ENCODE measurements around the gene TNIK.
"Not testable (repeated sequence)": the region's sequence is repeated elsewhere in the genome, so short reads cannot be mapped to it uniquely, and the experiment has no call there.

Gene TNIK

DNA sequence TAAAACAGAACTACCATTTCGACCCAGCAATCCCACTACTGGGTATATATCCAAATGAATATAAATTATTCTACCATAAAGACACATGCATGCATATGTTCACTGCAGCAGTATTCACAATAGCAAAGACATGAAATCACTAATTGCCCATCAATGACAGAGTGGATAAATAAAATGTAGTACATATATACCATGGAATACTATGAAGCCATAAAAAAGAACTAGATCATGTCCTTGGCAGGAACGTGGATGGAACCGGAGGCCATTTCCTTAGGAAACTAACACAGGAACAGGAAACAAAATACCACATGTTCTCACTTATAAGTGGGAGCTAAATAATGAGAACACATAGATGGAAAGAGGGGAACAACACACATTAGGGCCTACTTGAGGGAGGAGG is 154.4 kb downstream of the TNIK start:
- DNase-seq = not testable (repeated sequence)

DNA sequence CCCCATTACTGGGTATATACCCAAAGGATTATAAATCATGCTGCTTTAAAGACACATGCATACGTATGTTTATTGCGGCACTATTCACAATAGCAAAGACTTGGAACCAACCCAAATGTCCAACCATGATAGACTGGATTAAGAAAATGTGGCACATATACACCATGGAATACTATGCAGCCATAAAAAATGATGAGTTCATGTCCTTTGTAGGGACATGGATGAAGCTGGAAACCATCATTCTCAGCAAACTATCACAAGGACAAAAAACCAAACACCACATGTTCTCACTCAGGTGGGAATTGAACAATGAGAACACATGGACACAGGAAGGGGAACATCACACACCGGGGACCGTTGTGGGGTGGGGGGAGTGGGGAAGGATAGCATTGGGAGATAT is 155.7 kb downstream of the TNIK start:
- DNase-seq = not testable (repeated sequence)

DNA sequence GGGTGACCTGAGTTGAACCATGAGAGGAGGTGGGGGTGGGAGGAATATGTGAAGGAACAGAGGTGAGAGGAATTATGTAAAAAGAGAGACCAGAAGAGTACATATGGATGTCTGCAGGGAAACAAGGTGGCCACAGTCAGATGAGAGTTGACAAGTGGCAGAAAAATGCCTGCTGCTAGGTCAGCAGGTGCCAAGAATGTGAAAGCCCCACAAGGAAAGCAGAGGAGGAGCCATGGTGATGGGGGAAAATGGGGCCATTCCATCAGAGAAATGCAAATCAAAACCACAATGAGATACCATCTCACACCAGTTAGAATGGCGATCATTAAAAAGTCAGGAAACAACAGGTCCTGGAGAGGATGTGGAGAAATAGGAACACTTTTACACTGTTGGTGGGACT is 156.2 kb downstream of the TNIK start:
- not testable (repeated sequence) for DNase-seq

DNA sequence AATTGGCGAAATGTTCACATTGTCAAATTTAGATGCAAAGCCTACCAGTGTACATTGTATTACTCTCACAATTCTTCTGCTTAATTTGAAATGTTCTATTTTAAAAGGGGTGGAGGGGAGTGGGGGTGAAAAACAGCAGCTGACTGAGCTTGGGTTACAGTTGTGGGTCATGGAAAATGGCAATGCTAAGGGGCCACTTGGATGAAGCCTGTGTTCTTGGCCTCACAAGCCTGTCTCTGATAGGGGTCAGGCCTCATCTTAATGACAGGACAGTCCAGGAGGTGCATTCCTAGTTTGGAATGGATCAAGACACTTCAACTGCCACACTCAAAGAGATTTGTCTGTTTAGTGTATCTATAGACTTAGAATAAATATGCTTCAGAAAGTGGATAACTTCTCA is 158.2 kb downstream of the TNIK start:
- DNase-seq = no peak

DNA sequence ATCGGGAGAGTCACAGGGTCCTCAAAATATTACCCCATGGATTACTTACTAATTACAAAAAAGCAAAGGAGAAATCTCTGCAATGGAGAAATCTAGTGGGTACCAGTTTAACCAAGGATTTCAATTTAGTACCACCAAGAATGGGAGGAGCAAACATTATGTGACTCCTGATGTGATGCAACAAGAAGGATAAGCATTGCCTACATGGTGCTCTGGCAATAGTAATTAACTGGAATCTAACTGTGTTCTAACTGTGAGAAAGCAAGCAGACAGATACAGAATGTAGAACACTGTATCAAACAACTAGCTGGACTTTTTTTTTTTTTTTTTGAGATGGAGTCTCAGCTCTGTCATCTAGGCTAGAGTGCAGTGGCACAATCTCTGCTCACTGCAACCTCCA is 159.2 kb downstream of the TNIK start:
- no peak for DNase-seq

DNA sequence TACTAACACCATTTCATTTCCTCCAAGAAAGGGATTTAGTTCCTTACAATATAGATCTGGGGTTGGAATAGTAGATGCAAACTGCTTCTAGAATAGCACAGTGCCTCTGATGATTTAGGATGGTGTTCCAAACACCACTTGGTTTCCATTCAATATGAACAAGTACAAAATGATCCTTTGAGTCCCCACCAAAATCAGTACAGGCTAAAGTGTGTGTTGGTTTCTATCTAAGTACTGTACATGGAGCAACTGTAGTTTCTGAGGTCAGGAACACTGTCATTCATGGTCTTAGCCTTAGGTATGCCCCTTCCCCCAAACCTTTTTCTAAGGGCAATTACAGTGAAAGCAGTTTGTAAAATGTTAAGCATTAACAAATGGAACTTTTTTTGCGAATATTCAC is 162.3 kb downstream of the TNIK start:
- no peak for DNase-seq

DNA sequence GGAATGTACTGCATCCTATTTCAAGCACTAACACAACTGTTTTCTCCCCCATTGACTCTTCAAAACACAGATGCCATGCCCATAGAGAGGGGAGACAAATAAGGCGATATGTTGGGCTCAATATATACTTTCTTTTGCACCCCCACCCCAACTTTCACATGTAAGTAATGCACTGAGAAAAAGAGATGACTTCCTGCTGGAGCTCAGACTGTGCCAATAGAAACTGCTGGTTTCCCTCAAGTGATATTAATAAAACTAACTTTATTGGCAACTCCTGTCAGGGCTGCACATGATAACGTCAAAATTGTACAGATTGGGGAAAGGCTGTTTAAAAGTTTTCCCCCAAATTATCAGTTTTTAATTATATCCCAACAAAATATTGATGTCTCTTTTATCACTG is 163.0 kb downstream of the TNIK start:
- no peak for DNase-seq

DNA sequence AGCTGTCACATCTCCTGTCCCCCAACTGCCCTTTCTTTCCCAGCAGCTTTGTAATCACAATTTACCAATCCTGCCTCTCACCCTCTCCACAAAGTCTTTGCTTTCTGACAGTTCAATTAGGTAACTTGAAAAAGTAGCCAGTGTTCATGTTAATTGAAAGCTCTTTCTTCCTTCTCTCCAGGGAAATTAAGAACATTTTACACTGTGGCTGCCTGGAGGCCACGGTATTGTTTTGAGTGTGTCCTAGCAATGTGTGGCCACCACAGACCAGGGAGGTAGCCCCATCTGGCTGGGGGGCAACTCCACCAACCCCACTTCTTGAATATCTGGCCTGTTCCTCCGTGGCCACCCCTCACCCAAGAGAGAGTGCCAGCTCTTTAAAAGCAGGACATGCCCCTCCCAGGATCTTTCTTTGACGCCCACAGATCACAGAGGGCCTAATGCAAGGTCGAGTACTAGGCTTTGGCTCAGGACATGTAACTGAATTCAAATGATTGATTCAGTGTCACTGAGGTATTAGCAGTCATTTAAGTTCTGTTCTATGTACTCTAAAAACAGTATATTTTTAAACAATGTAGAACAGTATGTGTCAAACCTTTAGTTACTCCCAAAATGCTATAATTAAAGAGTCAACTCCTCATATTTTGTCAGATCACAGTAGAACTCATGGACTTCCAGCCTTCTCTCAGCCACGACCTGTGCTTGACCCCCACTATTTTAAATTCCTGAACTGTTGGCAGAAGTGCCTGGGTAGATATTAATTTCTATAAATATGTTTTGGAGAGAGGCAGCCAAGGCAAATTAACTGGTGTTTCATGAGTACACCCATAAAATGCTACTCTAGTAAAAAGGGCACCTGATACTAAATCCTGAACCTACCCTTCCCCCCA is 164.5 kb downstream of the TNIK start:
- no peak for DNase-seq

DNA sequence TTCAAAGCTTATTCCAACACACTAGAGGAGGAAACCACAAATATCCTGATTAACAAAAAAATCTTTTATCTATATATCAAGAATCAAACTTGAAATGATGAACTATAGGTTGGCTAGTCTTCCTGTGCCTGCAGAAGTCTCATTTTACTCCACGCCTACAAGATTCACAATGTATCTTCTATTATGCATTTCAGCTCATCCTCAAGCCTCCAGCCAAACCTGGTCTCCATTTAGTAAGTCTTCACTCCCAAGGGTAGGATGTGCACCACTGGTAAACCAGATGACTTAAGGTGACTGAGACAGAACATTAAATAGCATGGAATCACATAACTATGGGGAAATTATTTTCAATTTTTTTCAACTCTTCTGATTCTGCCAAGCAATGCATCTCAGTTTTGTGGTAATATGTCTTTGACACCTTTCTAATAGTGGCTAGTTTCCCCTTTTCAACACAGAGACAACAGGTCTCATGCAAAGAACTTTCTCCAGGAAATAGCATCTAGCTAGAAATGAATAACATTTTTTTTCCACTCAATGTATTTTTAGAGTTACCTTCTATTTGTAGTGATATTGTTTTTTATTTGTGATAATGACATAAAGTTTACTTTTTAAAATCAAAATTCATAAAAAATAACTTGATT is 166.9 kb downstream of the TNIK start:
- DNase-seq = no peak

DNA sequence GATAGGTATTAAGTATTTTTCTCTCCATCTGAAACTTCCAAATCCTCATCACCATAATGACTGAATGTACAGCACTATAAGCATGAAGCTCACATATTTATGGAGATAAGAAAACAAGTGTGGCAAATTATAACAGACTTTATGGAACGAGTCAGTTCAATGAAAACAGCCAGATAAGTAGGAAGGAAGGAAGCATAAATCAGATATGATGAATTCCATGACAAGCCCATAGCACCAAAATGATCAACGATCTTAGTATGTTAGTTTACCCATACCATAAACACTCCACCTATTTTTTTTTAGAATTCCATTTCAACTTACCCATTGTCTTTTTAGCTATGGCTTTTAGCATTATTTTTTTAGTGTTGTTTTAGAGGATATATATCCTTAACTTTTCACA is 169.5 kb downstream of the TNIK start:
- DNase-seq = no peak

DNA sequence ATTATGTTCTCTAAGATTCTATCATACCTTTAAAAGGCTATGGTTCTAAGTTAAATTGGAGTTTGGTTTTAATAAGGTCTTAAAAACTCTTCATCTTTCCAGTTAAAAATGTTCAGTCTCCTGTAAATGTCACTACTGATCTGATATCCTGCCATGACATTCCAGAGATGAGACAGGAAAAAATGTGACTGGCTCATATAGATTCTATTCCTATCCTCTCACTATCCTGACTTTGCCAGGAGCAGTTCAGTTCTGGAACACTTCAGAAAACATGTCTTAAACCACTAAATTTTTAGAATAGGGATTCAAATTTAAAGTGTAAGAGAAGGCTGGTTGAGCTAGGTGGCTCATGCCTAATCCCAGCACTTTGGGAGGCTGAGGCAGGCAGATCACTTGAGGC is 170.9 kb downstream of the TNIK start:
- DNase-seq = no peak

DNA sequence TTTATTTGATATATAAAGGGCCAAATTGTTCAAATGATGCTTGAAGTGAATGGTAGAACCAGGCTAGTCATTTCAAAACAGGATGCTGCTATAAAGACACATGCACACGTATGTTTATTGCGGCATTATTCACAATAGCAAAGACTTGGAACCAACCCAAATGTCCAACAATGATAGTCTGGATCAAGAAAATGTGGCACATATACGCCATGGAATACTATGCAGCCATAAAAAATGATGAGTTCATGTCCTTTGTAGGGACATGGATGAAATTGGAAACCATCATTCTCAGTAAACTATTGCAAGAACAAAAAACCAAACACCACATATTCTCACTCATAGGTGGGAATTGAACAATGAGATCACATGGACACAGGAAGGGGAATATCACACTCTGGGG is 172.4 kb downstream of the TNIK start:
- not testable (repeated sequence) for DNase-seq

DNA sequence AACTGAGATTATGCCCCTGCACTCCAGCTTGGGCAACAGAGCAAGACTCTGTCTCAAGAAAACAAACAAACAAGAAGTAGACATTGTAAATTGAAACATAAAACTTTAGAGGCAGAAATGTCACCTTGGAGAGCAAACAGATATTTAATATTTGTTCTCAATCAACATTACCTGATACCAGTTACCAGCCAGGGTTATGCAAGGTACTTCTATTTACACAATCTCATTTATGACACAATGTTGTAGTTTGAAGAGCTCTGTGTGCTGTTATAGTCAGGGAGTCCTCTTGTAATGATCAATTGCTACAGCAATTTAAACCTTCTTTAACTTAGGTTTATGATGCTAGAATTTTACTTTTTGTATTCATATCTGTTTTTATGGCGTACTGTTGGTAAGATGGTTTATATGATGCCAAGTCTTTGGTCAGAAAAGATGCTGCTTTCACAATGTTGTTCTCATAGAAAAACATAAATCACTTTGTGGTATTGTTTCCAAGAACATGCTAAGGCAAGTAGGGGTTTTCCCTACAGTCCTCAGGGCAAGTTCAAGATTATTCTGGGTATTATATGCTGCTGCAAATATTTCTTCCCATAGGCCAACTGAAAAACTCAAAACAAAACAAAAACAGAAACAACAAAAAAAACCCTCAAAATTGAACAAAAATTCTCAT is 173.5 kb downstream of the TNIK start:
- peak; percentile 74 for DNase-seq

DNA sequence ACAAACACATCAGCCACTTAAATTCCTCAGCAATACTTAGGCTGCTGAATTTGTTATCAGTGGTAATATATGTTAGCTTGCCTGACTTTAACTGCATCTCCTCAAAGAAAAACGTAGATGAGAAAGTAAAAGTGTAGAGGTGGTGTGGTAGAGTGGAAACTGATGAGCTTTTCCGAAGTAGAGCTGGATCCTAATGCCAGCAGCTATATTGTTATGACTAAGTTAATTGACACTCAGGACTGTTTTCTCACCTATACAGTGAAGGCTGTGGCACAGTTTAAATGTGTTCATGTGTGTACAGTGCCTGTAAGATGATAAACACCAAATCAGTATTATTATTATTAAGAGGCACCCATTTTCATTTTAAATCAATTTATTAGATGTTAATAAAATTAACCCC is 174.9 kb downstream of the TNIK start:
- peak; percentile 69 for DNase-seq

DNA sequence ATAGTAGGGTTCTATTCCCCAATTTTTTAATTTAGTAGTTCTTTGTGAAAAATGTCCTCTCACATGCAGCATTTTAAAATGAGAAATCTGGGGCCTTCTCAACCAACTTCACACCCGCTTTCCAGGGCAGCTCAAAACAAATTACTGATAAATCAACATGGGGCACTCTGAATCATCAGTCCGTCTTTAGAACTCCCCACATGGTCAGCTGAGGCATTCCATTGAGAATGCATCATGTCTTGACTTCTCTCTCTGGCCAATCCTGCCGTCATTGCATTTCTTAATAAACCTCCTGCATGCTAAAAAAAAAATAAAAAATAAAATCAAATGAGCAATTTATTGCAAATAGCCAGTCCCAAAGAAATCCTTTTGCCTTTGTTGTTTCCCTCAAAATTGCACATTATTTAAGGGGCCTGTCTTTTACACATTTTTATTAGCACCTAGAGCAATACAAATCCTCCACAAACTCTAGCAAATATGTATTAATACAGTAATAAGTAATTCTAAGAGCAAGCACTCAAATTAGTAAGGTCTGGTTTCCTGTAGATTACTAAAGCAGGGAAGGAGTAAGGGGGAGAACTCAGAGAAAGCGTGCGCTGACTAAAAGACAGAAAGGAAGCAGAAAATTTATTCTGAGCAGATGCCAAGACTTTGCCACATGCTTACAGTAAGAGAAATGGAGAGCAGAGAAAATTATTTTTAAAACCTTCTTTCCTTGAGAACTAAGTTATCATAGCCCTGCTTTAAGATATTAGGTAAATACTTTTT is 175.7 kb downstream of the TNIK start:
- DNase-seq = peak; percentile 84

DNA sequence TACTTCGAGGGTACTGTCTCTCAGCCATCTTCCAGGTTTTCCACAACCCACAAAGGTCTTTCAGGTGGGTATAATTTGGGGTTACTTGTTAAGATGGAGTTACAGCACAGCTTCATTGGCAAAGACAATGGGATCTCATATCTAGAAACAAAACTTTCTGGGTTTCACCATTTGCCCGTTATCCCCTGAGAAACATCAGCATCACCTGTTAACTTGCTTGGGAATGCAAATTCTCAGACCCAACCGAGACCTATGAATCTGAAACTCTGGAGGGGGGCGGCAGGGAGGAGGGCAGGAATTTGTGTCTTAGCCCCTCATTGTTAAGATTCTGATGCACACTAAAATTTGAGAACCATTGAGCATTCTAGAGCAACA is 176.4 kb downstream of the TNIK start:
- DNase-seq = no peak

DNA sequence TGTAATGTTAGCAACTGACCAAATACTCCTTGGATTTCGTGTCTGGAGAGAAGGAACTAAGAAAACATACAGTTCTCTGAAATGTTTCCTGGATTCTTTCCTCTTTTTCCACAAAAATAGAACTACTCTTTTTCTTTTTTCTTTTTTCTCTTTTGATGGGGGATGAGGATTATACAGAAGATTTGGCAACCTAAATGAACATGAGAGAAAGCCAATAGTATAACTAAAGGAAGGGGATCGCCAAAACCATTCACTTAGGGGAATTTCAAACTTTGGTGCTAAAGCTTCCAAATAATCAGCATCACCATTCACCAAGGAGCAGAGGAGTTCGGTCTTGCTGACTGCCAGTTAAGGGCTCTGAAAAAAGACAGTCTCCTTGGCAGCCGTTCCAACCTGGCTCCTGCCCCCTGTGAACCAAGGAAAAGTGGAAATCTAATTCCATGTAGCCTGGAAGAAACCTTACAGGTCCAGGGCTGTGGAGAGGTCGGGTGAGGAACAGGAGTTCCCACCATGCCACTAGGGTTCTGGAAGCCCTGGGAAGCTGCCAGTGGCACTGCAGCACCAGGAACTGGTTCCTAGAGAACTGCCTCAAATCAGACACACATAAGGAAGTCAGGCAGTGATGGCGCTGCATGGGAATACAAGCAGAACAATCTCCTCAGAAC is 176.9 kb downstream of the TNIK start:
- no peak for DNase-seq

DNA sequence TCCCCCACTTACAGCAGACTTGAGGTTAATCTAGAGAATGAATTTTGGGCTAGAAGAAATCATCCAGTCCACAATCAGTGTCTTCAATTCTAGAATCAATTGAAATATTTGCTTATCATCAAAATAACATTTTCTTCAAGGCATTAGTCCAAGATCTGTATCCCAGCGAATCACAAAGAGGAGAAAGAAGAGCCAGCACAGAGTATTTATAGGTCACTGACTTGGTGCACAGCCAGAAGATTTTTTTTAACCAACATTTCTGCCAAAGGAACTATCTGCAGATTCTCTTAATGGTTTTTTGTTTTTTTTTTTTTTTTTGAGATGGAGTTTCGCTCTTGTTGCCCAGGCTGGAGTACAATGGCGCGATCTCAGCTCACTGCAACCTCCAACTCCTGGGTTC is 178.2 kb downstream of the TNIK start:
- DNase-seq = no peak

DNA sequence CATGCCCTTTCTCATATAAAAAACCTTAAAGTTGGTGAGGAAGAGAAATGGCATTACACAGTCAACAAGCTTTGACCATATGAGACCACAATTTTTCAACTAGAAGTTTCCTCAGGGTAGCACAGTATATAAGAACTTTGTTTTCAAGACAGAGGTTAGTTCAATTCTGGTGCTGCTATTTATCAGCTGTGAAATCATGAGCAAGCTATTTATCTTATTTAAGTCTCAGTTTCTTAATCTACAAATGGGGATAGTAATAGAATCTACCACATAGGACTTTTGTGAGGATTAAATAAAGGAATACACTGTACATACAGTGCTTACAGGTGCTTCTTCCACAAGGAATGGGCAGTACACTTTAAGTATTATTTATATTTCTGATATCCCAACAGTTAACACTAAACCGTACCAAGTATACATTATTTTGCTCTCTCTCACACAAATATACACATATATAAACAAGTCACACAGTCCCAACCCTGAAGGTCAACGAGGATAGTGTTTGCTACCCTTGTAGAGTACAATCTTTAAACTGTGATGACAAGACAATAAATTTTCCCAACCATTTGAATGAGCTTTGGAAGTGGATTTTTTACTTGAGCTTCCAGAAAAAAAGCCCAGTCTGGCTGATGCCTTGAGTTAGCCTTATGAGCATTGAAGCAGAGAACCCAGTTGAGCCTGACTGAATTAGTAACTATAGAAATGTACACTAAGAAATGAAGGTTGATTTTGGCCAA is 178.8 kb downstream of the TNIK start:
- DNase-seq = no peak

DNA sequence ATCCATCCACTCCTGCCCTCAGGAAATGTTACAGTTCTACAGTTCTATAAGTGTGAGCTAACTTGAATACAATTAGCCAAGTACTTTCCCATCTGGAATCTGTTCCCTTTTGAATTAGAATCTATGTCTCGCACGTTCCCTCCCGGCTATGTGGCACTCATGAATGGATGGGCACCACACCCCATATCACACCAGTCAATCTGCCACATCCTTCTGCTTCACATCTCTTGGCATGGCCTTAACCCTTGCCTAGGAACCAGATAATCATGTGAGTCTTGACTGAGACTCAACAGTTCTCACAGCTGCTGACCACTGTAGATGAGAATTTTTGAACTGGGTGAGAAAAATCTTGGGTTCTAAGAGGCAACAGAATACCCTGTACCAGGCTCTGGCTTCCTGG is 180.2 kb downstream of the TNIK start:
- DNase-seq = no peak

DNA sequence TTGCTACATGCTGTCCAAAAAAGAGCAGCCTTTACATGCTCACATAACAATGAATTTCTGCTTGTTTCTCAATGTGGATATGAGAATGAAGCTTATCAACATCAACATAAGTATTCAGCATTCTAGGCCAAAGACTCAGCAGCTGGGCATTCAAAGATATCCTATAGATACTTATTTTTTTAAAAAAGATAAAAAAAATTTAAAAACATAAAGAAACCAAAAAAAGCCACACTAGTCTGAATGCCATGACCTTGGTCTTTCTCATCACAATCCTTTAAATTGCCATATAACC is 182.0 kb downstream of the TNIK start:
- no peak for DNase-seq

All from activated CD4-positive, alpha-beta T cell treated with anti-CD3 and anti-CD28 coated beads, Interleukin-2, amount 50 U/mL, for 16 hours (primary cell).